ELF-1 (cell line): ENCODE results near the gene ANGPTL2.
A peak's percentile ranks its signal among the peaks of the same experiment; 100 is the strongest.

Source experiments
- DNase-seq: peaks from one replicate; pipeline ENCODE4 v3.0.0-alpha.2; 2016; ENCODE audit warnings: low read depth, low spot score

The ANGPTL2 gene

DNA sequence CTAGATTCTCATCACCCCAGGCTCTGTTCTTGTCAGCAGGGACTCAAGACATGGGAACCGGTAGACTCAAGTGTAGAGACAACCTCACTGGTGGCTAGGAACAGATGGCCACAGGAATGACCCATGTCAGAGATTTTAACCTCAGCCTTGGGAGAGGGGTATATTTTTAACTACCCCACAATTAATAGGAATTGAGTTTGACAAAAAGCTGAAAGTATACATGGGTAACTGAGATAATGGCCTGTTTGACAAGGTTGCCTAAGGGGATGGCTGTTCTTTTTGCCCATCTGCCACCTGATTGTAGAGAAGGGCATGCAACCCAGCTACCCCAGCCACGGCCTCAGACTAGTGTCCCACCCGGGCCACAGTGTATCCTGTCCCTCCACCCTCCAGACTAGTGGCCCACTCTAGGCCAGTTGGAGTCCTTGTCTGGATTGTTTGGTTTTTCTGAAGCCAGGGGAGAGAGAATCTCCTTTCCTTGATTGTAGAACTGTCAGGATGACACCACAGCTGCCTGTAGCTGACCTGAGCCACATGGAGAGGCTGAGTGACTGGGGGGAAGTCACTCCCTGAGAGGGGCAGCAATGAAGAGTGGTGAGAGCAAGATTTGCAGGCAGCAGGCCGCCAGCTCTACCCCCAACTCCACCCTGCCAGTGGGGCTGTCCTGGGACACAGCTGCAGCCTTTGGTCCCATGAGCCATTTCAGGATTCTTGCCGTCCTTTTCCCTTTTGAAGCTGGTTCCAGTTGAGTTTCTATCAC is 14.6 kb upstream of the ANGPTL2 start:
- DNase-seq = no peak

DNA sequence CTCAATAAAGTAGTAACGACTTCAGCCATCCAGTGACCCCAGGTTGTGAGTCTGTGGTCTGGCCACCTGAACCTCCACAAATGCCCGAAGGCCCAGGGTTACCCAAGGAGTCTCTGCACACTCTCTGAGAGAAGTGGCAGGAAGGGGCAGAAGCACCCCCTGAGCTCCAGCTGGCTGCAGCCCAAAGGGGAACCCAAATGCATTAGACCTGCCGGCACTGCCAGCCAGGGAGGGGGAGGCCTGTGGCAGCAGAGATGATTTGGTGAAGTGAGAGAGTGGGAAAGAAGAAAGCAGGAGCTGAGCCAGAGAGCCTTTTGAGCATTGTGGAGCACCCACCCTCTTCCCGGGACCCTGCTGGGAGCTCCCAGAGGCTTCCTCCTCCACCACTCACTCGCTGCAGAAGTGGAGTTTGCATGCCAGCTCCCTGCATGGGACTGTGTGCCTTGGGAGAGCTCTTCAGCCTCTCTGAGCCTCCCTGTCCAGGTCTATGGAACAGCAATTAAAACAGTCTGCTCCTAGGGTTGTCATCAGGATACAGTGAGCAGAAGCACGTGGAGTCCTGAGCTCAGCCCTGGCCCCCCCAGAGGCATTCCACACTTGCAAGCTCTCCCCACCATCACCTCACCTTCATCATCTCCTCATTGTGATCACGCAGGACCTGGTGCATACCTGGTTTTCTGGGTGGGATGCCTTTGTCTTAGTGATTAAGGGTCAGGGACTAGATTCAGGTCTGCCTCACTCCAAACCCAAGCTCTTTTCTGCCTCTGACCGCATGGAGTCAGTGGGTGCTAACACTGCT is 13.8 kb upstream of the ANGPTL2 start:
- no peak for DNase-seq

DNA sequence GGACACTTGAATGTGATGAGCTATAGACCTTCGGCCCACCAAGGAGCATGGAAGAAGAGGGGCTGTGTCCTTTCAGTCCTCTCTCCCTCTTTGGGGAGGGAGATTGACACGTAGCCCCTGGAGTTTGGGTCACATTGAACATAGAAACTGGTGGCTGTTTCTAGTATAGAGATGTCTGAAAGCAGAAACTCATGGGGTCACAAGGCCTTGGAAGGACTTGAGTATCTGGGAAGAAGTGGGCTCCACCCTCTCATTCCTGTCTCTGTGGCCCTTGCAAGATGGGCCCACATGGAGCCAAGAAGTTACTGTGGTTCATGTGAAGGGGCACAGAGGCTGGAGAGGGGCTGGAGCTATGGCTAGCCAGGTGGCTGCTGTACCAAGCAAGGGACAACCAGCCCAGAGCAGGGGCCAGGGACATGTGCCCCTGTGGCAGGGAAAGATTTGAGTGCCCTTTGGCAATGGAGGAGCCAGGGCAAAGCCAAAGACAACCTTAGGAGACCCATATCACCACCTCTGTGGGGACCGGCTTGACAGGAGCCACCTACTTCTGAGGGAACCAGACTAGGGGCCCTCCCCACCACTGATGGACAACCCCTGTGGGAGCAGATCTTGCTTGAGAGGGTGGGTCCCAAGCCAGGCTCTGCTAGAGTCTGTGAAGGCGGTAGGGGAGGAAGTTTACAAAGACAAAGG is 12.8 kb upstream of the ANGPTL2 start:
- DNase-seq = no peak

DNA sequence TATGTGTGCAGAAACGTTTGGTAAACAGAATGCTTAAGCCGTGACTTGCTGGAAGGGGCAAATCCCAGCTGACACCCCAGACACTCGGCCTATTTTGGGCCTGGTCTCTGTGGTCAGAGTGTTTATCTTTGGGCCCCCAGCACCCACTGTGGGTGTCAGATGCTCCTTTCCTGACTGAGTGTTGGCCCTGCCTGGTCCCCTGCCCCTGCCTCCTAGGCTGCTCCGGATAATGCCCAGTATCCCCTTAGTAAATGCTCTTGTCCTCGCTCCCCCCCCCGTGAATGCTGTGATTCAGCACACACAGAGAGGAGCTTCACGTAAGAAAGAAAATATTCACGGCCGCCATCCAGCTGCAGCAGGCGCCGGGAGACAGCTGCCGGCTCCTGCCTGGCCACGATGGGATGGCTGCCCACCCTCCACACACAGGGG is 11.3 kb upstream of the ANGPTL2 start:
- DNase-seq = no peak

DNA sequence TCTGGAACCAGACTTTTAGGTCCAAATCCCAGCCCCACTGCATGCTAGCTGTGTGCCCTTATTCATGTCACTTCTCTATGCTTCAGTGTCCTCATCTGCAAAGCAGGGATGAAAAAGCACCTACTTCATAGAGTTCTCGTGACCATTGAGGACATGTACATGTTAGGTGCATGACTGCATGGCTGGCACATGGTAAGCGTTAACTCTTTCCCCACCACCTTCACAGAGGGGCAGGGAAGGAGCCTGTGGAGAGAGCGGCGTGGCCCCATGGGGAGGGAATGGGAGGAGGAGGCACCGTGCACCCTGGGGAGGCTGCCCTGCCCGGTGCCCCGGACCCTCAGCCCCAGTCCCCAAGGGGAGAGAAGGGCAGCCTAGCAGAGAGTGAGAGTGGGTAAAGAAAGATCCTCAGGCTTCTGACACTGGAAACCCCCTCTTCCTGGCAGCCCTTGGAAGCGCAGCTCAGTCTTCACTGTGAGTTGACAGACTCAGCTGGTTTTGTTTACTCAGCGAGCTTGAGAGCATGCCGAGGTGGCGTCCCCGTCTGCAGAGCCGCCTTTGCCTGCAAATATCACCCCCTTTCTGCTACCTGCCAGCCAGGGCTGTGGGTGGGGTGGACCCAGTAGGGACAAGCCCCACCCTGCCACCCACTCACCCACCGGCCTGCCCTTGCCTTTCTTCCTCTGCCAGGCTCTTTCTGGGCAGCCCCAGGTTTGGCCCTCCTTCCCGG is 10.6 kb upstream of the ANGPTL2 start:
- DNase-seq = no peak

DNA sequence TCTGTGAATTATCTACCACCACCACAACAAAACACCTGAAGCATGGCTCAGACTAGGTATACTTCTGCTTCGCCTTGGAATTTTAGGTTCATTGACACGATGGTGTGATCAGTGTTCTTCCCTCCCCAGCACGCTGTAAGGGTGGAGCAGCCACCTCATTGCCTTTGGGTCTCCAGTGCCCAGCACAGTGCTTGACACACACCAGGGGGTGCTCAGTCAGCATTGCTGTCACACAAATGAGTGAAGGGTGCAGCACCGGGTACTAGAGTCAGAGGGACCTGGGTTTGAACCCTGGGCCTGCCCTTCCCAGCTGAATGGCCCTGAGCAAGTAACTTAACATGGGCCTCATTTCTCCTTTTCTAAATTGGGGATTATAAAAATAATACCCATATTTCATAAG is 9.9 kb upstream of the ANGPTL2 start:
- DNase-seq = no peak

DNA sequence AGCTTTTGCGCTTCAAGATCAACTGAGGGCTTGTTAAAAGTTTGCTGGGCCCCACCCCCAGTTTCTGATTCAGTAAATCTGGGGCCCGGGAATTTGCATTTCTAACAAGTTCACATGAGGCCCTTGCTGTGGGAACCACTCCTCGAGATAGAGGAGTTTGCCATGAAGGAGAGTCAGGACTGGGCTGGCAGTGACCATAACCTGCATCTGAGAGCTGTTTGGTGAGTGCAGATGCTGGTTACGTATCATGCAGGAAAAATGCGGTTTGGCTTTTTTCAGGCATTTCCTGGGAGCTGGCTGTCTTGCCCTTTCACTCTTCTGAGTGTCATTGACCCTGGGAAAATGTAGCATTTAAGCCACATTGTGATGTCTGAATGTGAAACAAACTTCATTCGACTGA is 9.4 kb upstream of the ANGPTL2 start:
- peak; percentile 28 for DNase-seq

DNA sequence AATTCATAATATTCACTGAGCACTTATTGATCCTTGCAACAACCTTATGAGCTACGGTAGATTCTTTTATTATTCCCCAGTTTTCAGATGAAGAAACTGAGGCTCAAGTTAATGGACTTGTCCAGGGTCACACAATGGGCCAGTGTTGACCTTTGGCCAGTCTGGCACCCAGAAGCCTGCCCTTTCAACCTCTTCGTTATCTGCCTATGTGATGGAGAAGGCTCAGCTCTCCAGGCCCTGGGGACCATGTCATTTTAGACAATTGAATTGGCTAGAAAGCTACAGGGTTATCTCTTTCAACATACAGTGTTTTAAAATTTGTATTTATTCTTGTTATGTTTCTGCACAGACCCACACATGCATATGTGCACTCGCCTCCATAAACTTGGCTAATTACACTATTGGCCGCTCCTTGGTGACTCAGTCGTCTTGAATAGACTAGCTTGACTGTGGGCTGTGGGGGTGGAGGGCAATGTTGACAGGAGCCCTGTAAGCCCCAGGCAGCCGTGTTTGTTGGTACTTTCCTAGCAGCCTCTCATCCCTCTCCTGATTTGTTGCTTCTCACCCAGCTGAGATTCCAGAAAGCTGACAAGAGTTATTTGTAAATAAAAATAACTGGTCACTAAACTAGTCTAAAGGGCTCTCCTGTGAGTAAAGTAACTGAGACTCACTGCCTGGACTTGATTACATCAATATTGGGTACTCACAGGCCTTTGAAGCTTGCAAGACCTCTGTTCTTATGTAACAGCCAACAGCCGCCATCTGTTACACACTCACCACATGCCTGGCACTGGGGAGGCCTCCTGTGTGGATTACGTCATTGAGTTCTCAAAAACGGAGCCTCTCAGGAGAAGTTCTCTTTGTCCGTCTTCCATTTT is 8.5 kb upstream of the ANGPTL2 start:
- DNase-seq = peak; percentile 60

DNA sequence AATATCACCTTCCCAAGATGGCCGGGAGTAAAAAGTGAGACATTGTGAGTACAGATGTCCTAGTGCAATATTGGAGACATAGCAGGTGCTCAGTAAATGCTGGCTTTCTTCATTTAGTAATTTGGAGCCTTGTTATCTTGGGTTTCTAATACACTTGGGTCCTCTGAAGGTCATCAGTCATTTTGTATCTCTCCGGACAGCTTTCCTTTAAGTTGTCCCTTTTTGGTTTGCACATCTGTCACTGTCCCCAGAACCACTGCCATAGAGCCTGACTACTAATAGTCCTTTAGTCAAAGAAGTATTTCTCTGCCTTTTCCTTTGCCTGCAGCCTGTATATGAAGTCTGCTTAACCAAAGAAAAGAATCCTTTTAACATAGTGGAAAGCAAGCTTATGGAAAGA is 7.8 kb upstream of the ANGPTL2 start:
- no peak for DNase-seq

DNA sequence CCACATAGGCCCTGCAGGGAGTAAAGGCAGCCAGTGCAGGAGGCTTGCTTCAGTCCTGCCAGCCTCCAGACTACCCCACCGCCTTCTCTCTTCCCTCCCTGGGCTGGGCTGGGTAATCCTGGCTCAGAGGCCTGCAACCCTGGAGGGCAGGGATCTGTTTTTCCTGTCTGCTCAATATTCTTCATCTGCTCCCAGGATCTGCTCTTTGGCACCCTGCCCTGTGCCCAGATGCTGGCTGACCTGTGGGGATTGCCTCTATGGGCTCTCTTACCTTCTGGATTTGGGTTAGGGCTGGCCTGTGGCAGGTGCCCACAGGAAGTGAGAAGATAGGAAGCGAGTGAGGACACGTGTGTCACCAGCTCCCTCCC is 7.3 kb upstream of the ANGPTL2 start:
- DNase-seq = peak; percentile 27

DNA sequence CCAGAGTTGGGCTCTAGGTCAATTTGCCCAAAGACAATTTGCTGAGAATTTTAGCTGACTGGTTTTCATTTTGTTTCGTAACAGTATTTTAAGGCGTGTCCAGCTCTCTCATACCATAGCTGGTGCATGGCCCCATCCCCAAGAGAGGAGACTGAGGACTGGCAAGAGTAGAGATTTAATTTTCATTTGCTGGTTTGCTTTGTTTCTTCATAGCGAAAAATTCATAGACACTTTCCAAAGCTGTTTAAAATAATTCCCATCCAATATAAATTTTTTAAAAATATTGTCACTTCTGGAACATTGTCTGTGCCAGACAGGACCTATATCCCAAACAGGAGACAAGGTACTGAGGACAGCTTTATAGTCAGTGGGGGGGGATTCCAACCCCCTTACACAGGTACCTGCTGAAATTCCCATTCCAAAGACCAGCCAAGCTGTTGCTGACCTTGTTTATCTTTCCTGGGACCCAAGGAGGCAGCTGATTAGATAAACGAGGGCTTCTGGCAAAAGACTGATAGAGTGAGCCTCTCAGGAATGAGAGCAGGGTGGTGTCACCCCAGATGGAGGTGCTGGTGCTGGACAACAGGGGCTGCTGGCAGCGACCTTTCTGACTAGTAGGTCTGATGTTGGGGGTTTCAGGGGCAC is 6.8 kb upstream of the ANGPTL2 start:
- DNase-seq = peak; percentile 34

DNA sequence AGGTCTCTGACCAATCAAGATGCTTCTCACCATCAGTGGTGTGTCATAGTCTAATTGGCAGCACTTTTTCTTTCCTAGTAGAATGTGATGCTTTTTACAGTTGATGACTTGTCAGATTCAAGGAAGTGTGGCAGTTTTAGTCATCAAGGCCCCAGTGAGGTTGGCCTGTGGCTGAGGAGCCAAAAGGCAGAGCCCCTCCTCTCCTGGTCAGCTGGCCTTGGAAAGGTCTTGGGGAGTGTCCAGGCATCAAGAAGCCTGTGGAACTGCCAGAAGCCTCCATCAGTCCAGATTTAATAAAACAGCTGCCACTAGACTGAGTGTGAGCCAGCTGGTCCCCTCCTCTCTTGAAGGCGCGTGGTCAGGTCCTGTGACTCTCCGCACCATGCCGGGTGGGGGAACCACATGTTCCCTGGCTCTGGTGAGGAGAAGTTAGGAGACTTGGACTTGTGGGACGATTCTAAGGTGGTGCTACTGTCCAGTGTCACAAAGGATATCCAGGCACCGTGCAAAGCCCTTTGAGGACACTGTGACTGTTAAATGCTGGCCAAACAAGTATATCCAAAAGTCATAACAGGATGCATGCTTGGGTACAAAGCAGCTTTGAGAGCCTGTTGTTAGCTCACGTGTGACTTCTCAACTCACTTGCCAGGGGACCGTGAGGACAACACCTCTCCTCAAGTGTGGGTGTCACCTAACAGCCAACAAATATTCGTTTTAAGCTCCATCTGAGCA is 6.1 kb upstream of the ANGPTL2 start:
- no peak for DNase-seq

DNA sequence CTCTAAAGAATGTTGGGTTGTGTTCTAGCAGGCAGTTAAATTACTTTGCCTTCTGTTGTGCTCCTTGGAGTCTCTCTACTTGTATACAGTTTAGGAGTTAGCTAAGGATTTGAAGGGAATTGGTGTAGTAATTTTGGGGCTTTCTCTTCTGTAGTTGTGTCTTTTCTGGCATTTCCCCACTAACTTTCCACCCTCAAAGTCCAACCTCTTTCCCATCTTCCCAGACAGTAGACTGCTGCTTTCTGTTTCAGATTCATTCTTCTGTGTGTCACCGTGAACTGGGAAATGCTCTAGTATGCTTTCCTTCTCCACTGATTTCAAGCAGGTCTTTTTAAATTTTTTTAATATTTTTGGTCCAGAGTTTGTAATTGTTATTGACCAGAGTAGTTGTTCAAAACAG is 4.5 kb upstream of the ANGPTL2 start:
- no peak for DNase-seq

DNA sequence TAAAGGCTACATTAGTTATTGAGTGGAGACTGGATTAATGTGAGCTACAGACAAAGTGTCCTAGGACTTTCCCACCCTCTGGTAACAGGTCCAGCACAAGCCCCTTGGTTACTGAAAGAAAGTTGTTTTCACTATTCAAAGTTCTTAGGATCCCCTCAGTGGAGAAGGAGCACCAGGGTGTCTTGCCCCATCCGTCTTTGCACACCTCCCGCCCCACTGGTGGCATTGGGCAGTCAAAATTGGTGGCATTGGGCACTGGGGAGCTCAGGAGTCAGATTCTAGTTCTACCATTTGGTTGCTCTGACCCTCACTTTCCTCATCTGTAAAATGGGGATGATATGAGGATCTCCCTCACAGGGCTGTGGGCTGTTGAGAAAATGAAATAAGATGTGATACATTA is 2.4 kb upstream of the ANGPTL2 start:
- no peak for DNase-seq

DNA sequence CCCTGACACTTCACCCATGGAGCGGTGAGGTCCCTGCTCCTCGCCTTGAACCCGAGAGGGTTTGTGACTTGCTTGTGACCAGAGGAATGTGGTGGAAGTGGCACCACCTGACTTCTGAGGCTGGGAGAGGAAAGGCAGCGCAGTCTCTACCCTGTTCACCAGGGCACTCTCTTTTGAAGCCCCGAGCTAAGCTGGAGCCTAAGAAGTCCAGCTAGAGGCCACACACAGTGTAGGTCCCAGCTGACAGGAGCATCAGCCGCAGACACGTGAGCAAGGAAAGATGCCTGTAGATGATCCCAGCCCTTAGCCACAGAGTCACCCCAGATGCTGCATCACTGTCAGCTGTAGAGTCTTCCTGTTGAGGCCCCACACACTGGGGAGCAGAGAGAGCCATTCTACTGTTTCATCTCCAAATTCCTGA is 1.7 kb upstream of the ANGPTL2 start:
- DNase-seq = no peak

DNA sequence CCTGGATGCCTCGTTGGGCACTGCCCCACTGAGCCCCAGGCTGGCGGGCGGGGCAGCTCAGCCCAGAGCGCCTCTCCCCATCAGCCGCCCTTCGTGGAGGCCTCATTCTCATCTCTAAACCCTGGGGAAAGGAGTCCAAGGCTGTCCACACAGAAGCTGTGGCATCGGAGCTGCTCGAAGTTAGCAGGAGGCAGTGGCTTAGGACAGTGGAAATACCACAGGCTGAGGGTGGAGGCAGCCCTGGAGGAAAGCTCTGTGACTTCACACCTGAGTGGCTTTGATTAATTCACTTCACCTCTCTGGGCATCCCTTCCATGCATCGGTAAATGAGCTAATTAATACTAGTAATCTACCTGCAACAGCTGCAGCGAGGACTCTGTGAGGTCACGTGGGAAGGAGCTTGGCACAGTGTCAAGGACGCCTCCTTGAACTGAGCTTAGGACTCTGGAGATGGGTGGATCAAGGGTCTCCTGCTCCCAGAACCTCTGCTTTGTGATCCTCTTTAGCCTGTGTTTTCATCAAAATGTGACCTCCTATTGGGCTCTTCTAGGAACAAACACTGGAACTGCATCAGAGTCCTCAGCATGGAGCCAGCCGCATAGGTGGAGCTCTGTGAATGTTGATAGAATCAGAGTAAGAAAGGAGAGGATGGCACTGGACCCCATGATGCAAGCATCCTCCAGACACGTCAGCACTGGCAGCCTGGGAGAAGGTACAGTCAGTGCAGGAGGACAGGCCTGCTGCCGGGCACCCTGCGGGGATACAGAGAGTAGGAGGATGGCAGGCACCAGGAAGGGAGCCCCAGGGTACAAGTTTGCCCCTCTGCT is 842 bp upstream of the ANGPTL2 start:
- no peak for DNase-seq

DNA sequence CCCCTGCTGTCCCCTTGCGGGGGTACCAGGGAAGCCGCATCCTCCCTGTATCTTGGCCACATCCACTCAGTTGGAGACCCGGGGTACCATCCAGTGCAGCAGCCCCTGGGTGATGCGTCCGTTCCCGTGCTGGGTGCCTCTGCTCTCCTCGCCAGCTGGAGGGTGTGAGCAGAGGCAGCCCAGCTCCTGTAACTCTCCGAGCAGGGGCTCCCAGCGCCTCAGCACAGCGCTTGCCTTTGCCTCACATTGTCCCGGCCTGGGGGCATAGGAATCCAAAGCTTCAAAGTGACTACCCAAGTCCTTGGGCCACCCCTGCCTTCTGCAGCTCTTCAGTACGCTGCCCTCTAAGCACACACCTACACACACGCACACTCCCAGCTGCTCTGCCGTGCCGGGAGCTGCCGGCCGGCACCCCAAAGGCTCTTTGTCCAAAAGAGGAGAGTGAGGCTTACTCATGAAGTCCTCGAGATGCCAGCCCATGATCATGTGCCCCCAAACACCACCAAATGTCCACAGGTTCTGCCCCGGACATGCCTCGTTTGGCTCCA is 733 bp downstream of the ANGPTL2 start:
- peak; percentile 57 for DNase-seq

DNA sequence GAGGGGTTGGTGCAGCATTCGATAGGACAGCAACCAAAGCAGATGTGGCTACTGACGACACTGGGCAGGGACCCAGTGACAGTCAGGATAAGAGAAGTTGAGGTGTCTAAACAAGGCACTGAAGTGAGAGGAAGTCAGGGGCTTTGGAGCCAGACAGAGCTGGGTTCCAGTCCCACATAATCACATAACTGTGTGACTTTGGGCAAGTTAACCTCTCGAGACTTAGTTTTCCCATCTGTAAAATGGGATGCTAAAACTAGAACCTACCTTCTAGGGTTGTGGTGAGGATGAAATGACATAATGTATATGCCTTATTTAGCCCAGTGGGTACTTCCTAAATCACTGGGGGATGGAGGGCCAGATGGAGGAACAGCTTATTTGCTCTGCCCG is 3.1 kb downstream of the ANGPTL2 start:
- no peak for DNase-seq
